GM23338 (cell line): ENCODE data around the gene POLR3G.

ENCODE experiments used
- CREB1 ChIP-seq: fragments of 250-450 bp; sonication (Bioruptor Pico); IDR thresholded peaks from 2 replicates; pipeline ENCODE4 v1.5.0; 2020; ENCODE audit warnings: low read depth, mild to moderate bottlenecking, moderate library complexity
- EZH2 ChIP-seq: fragments of 200-600 bp; sonication (generic); IDR thresholded peaks from one replicate; pipeline ENCODE4 v1.8.0; 2017; ENCODE audit warnings: antibody characterized with exemption, mild to moderate bottlenecking, low read depth; ENCODE audit not compliant: unreplicated experiment
- EZH2phosphoT487 ChIP-seq: fragments of 200-600 bp; sonication (generic); IDR thresholded peaks from one replicate; pipeline ENCODE4 v1.8.1; 2018; ENCODE audit warnings: antibody characterized with exemption; ENCODE audit not compliant: unreplicated experiment
- POLR2AphosphoS5 ChIP-seq: IDR thresholded peaks from 2 replicates; pipeline ENCODE4 v1.6.1; 2016; ENCODE audit warnings: antibody characterized with exemption, low read depth
- ZNF331 ChIP-seq: fragments of 250-450 bp; sonication (Bioruptor Pico); IDR thresholded peaks from 2 replicates; pipeline ENCODE4 v1.5.0; 2020; ENCODE audit warnings: low read depth, mild to moderate bottlenecking, moderate library complexity
- TF ChIP-seq, protein P1 (sequence below), 2 experiments: fragments of 200-600 bp in 1 of 2; sonication (generic) in 1 of 2; conservative IDR thresholded peaks; 2 replicates each; pipeline versions ENCODE4 v1.5.1 to v1.6.1; 2016 to 2017; ENCODE audit warnings: antibody characterized with exemption in 2 of 2, low read depth in 2 of 2, mild to moderate bottlenecking in 2 of 2, moderate library complexity in 1 of 2

- TF ChIP-seq, protein P1, sequence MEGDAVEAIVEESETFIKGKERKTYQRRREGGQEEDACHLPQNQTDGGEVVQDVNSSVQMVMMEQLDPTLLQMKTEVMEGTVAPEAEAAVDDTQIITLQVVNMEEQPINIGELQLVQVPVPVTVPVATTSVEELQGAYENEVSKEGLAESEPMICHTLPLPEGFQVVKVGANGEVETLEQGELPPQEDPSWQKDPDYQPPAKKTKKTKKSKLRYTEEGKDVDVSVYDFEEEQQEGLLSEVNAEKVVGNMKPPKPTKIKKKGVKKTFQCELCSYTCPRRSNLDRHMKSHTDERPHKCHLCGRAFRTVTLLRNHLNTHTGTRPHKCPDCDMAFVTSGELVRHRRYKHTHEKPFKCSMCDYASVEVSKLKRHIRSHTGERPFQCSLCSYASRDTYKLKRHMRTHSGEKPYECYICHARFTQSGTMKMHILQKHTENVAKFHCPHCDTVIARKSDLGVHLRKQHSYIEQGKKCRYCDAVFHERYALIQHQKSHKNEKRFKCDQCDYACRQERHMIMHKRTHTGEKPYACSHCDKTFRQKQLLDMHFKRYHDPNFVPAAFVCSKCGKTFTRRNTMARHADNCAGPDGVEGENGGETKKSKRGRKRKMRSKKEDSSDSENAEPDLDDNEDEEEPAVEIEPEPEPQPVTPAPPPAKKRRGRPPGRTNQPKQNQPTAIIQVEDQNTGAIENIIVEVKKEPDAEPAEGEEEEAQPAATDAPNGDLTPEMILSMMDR (conservative IDR thresholded peaks at IDR 0.05; ENCODE audit: low read depth in 2 of 2): no peak
- TF ChIP-seq POLR2AphosphoS5: no peak
- no peak for TF ChIP-seq CREB1 (CRISPR knock-in tag)
- no peak for TF ChIP-seq EZH2phosphoT487
- no peak for TF ChIP-seq ZNF331 (CRISPR knock-in tag)
- no peak for TF ChIP-seq EZH2
These were observed 71.7 kb downstream of the POLR3G start for GRCh38 chr5:90546216-90546837.
